NCI-H146 (cell line): ENCODE measurements around the gene GNAT3.

Experiments used
- DNase-seq: peaks from one replicate; lab custom pipeline; 2025; lab: John Stamatoyannopoulos, UW

Gene GNAT3

GRCh38 chr7:80463272-80463920, 48.5 kb downstream of the GNAT3 start:
- DNase-seq: peak; percentile 13

GRCh38 chr7:80460857-80461256, 51.0 kb downstream of the GNAT3 start:
- DNase-seq: no peak

- DNase-seq: no peak
These were observed 51.9 kb downstream of the GNAT3 start for GRCh38 chr7:80459776-80460510.

- no peak for DNase-seq
These were observed 52.8 kb downstream of the GNAT3 start for GRCh38 chr7:80458822-80459725.

- peak; percentile 5 for DNase-seq
These were observed 58.0 kb downstream of the GNAT3 start for GRCh38 chr7:80453699-80454340.

GRCh38 chr7:80450621-80451308, 61.1 kb downstream of the GNAT3 start:
- DNase-seq: no peak

GRCh38 chr7:80449836-80450235, 62.0 kb downstream of the GNAT3 start:
- no peak for DNase-seq

- DNase-seq: no peak
These were observed 66.5 kb downstream of the GNAT3 start for GRCh38 chr7:80445351-80445750.

- DNase-seq: no peak
These were observed 67.1 kb downstream of the GNAT3 start for GRCh38 chr7:80444811-80445210.

- no peak for DNase-seq
These were observed 68.5 kb downstream of the GNAT3 start for GRCh38 chr7:80443325-80443724.

- no peak for DNase-seq
These were observed 71.0 kb downstream of the GNAT3 start for GRCh38 chr7:80440883-80441282.

- DNase-seq: no peak
These were observed 71.7 kb downstream of the GNAT3 start for GRCh38 chr7:80439894-80440821.

- DNase-seq: no peak
These were observed 76.3 kb downstream of the GNAT3 start for GRCh38 chr7:80435521-80435920.

- DNase-seq: no peak
These were observed 77.8 kb downstream of the GNAT3 start for GRCh38 chr7:80434047-80434446.

- no peak for DNase-seq
These were observed 79.7 kb downstream of the GNAT3 start for GRCh38 chr7:80432166-80432565.

- no peak for DNase-seq
These were observed 82.7 kb downstream of the GNAT3 start for GRCh38 chr7:80429181-80429580.

GRCh38 chr7:80428161-80429054, 83.5 kb downstream of the GNAT3 start:
- DNase-seq: peak; percentile 77

GRCh38 chr7:80427218-80427617, 84.6 kb downstream of the GNAT3 start:
- no peak for DNase-seq

GRCh38 chr7:80420876-80421275, 91.0 kb downstream of the GNAT3 start:
- no peak for DNase-seq
